T-helper 9 cell (primary cell): ENCODE measurements around the gene DDA1.
"Not testable (repeated sequence)": the region's sequence is repeated elsewhere in the genome, so short reads cannot be mapped to it uniquely, and the experiment has no call there.

ENCODE experiments used
- DNase-seq: peaks from one replicate; pipeline ENCODE4 v3.0.0-alpha.2; 2020
- total RNA-seq, 2 donors: gene quantifications; one replicate each; lab custom pipeline; 2026; lab: John Stamatoyannopoulos, UW

DDA1 gene
- 35.5 to 50.0 reads per million in 2 donors for total RNA-seq

GRCh38 chr19:17309198-17309964 is at the start of gene DDA1:
Gene DDA1 (plus strand): TSS chr19:17309563. CDS start chr19:17309655, 92 bp downstream.
- DNase-seq = peak; percentile 97

- DNase-seq = no peak
Observed at GRCh38 chr19:17259934-17260333, 49.4 kb upstream of the DDA1 start.

GRCh38 chr19:17260842-17261325 is 48.5 kb upstream of the DDA1 start:
- DNase-seq = peak; percentile 92

- DNase-seq = no peak
Observed at GRCh38 chr19:17262557-17262956, 46.8 kb upstream of the DDA1 start.

- no peak for DNase-seq
Observed at GRCh38 chr19:17263712-17264640, 45.4 kb upstream of the DDA1 start.

- DNase-seq = no peak
Observed at GRCh38 chr19:17264641-17264979, 44.8 kb upstream of the DDA1 start, which contains the start of gene USHBP1. Gene USHBP1 (minus strand): TSS chr19:17264745. CDS start chr19:17264299, 446 bp downstream.

GRCh38 chr19:17266026-17266425 is 43.3 kb upstream of the DDA1 start:
- DNase-seq = no peak

GRCh38 chr19:17266589-17266974 is 42.8 kb upstream of the DDA1 start:
- DNase-seq = no peak

GRCh38 chr19:17266975-17267788 is 42.2 kb upstream of the DDA1 start, which contains the start of gene BABAM1:
Gene BABAM1 (plus strand): TSS chr19:17267443. CDS start chr19:17268807, 1,364 bp downstream.
- DNase-seq = peak; percentile 87

- DNase-seq = no peak
Observed at GRCh38 chr19:17268754-17269153, 40.6 kb upstream of the DDA1 start.

- not testable (repeated sequence) for DNase-seq
Observed at GRCh38 chr19:17274892-17275291, 34.5 kb upstream of the DDA1 start.

- no peak for DNase-seq
Observed at GRCh38 chr19:17275441-17276175, 33.8 kb upstream of the DDA1 start.

GRCh38 chr19:17279436-17279835 is 29.9 kb upstream of the DDA1 start:
- DNase-seq = no peak

GRCh38 chr19:17281391-17282304 is 27.7 kb upstream of the DDA1 start, which contains the start of gene ANKLE1:
Gene ANKLE1 (plus strand): TSS chr19:17281901. CDS start chr19:17281921, 20 bp downstream.
- no peak for DNase-seq

GRCh38 chr19:17282488-17283125 is 26.8 kb upstream of the DDA1 start:
- peak; percentile 72 for DNase-seq

- no peak for DNase-seq
Observed at GRCh38 chr19:17283504-17283996, 25.8 kb upstream of the DDA1 start.

GRCh38 chr19:17285415-17286135 is 23.8 kb upstream of the DDA1 start:
- DNase-seq = no peak

GRCh38 chr19:17286263-17286662 is 23.1 kb upstream of the DDA1 start:
- no peak for DNase-seq

GRCh38 chr19:17286752-17287151 is 22.6 kb upstream of the DDA1 start:
- DNase-seq = no peak
